ENCODE data around the gene ARX. TPM values are rescaled to one million over a fixed set of nuclear protein-coding genes. Genes with fewer than 3 reads are reported as not detected.

Gene ARX
- total RNA-seq, 1 donor from 2014 or later = not detected

DNA sequence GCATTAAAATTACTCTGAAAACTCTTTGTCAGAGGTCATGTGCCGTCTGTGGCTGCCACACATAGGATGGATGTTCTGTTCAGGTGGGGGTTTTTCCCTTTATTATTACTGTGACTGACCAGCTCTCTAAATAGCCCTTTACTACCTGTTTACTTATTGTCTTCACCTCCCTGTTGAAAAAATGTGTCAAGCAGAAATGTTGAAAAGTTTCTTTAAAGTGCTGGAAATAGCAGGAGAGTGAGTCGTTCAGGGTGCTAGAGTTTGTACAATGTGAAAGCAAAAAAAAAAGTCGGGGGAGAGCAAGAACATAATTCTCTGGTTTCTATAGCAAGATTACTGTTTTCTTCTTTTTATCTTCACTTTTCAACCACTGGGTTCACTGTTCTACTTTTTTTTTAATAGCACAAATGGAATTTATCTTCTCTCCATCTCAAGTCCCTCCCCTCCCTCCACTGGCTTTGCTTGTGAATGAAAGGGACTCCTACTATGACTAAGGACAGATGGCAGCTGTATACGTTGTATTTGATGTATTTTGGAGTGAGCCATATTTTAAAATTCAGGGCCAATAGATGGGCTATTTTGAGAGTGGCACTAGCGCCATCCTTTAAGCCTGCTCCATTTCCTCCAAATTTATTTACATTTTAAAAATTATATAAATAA is 33.3 kb downstream of the ARX start:
- Mint-ChIP-seq H3K27me3 (ENCODE audit: low read depth) (no peaks in the 10 kb centered on the region), H3K36me3 (ENCODE audit: low read depth) (peaks cover 4% of the 10 kb centered on the region), H3K27ac (no peak overlapping the region), H3K9me3 (no peaks in the 10 kb centered on the region), H3K4me1 (ENCODE audit: low read depth) (peaks cover 2% of the 10 kb centered on the region), H3K4me3 (ENCODE audit: low read depth) (no peak overlapping the region)
- intact Hi-C loops (cut with micrococcal nuclease) = no loop called here
- no peak for DNase-seq (ENCODE audit: low spot score)

DNA sequence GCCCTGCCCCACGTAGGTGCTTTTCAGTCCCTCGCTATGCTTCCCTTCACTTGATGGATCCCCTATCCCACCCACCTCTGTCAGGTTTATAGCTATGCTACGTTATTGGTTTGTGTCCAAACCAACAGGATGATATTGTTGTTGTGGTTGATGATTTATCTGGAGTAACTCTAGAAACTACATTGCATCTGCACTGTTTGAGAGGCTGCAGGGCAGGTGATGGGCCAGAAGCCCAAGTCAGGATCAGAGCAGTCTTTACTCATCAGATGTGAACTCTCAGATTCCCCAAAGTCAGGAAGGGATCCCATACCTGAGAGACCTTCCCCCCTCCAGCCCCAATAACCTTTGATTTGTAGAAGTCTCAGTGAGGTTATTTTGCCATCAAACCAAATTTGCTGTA is 34.7 kb downstream of the ARX start:
- H3K4me3 Mint-ChIP-seq (ENCODE audit: low read depth) = no peak overlapping the region
- no peak overlapping the region for H3K27ac Mint-ChIP-seq
- intact Hi-C loops (cut with micrococcal nuclease) = no loop called here
- H3K4me1 Mint-ChIP-seq (ENCODE audit: low read depth) = peaks cover 2% of the 10 kb centered on the region
- DNase-seq (ENCODE audit: low spot score) = no peak
- no peaks in the 10 kb centered on the region for H3K27me3 Mint-ChIP-seq (ENCODE audit: low read depth)
- no peaks in the 10 kb centered on the region for H3K36me3 Mint-ChIP-seq (ENCODE audit: low read depth)
- no peaks in the 10 kb centered on the region for H3K9me3 Mint-ChIP-seq

DNA sequence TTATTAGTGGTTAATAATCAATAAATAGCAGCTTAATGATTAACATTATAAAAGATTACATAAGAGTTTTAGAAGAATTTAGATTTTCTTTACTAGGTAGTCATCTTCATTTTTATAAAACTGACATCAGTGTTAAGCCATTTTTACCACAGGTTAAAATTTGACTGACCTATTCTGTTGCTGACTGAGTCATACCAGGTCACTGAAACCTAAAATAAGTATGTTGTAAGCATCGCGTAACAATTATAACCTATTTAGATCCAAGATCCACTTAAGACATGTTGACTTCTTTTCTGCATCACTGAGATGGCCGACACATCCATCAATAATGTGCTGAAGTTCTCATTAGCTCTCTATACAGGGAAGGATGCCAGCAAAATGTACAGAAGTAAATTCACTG is 36.7 kb downstream of the ARX start:
- intact Hi-C loops (cut with micrococcal nuclease) = no loop called here
- H3K9me3 Mint-ChIP-seq = no peaks in the 10 kb centered on the region
- no peak for DNase-seq (ENCODE audit: low spot score)
- H3K36me3 Mint-ChIP-seq (ENCODE audit: low read depth) = no peaks in the 10 kb centered on the region
- H3K4me1 Mint-ChIP-seq (ENCODE audit: low read depth) = peaks cover 2% of the 10 kb centered on the region
- H3K27me3 Mint-ChIP-seq (ENCODE audit: low read depth) = no peaks in the 10 kb centered on the region
- no peak overlapping the region for H3K4me3 Mint-ChIP-seq (ENCODE audit: low read depth)
- H3K27ac Mint-ChIP-seq = no peak overlapping the region

DNA sequence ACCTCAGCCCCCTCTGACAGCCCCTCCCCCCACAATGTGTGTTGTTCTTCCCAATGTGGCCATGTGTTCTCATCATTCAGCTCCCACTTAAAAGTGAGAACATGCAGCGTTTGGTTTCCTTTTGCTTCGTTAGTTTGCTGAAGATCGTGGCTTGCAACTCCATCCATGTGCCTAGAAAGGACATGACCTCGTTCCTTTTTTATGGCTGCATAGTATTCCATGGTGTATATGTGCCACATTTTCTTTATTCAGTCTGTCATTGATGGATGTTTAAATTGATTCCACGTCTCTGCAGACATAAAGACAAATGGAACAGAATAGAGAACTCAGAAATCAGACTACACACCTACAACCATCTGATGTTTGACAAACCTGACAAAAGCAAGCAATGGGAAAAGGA is 46.0 kb downstream of the ARX start:
- H3K4me1 Mint-ChIP-seq (ENCODE audit: low read depth) = no peaks in the 10 kb centered on the region
- no peak overlapping the region for H3K4me3 Mint-ChIP-seq (ENCODE audit: low read depth)
- no peak overlapping the region for H3K27ac Mint-ChIP-seq
- no peak for DNase-seq (ENCODE audit: low spot score)
- no peaks in the 10 kb centered on the region for H3K27me3 Mint-ChIP-seq (ENCODE audit: low read depth)
- H3K36me3 Mint-ChIP-seq (ENCODE audit: low read depth) = peaks cover 14% of the 10 kb centered on the region
- no peaks in the 10 kb centered on the region for H3K9me3 Mint-ChIP-seq
- intact Hi-C loops (cut with micrococcal nuclease) = no loop called here

DNA sequence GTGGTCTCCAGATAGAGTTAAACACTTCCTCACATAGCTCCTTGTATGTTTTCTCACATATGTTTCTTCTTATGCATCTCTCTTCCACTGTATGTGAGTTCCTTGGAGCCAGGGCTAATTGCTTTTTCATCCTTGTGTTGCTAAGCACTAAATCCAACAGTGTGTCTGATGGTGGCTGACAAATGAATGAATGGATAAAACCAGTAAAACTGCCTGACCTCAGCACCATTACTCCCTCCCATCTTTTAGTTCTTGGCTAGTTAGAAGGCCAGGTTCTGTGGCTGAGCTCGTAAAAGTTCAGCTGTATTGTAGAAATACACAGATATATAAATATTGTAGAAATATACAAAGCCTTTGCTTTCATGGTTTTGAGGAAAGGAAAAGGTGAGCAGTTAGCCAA is 50.4 kb downstream of the ARX start:
- H3K27ac Mint-ChIP-seq = no peak overlapping the region
- H3K4me3 Mint-ChIP-seq (ENCODE audit: low read depth) = no peak overlapping the region
- no peaks in the 10 kb centered on the region for H3K4me1 Mint-ChIP-seq (ENCODE audit: low read depth)
- peaks cover 10% of the 10 kb centered on the region for H3K36me3 Mint-ChIP-seq (ENCODE audit: low read depth)
- DNase-seq (ENCODE audit: low spot score) = no peak
- H3K27me3 Mint-ChIP-seq (ENCODE audit: low read depth) = no peaks in the 10 kb centered on the region
- intact Hi-C loops (cut with micrococcal nuclease) = no loop called here
- no peaks in the 10 kb centered on the region for H3K9me3 Mint-ChIP-seq

DNA sequence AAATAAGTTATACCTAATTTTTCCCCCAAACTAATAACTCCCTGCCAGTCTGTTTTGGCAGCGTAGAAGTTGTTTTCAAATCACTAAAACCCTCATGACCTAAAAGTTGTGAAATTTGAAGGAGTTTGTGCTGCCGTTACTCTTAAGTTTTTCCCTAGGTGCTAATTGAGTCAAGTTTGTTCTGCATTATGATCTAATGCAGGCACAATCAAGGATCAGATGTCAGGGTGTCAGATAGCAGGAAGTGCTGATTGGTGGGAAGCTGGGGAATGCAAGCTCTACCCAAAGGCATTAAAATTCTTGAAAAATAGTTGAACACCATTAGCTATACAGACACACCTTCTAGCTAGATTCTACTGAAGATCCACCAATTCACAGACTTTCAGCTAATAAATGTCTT is 51.9 kb downstream of the ARX start:
- intact Hi-C loops (cut with micrococcal nuclease) = no loop called here
- H3K27me3 Mint-ChIP-seq (ENCODE audit: low read depth) = no peaks in the 10 kb centered on the region
- no peaks in the 10 kb centered on the region for H3K9me3 Mint-ChIP-seq
- peaks cover 3% of the 10 kb centered on the region for H3K36me3 Mint-ChIP-seq (ENCODE audit: low read depth)
- H3K4me1 Mint-ChIP-seq (ENCODE audit: low read depth) = no peaks in the 10 kb centered on the region
- no peak overlapping the region for H3K27ac Mint-ChIP-seq
- no peak overlapping the region for H3K4me3 Mint-ChIP-seq (ENCODE audit: low read depth)
- DNase-seq (ENCODE audit: low spot score) = no peak

DNA sequence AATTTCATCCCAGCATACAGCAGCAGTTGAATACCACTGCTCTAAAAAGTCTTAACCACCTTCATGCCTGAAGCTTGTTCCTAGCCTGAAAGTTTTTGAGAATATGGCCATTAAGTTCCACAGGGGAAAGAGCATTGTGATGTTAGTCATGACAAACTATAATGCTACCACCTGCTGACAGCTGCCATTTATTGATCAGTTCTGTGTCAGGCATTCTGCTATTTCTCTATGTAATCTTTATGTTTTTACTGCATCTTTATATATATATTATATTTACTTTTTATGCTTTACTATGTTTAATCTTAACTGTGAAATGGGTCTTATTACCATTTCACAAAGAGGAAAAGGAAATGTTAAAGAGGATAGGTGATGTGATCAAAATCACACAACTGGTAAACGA is 54.0 kb downstream of the ARX start:
- peaks cover 3% of the 10 kb centered on the region for H3K36me3 Mint-ChIP-seq (ENCODE audit: low read depth)
- no peaks in the 10 kb centered on the region for H3K9me3 Mint-ChIP-seq
- DNase-seq (ENCODE audit: low spot score) = no peak
- no peak overlapping the region for H3K27ac Mint-ChIP-seq
- H3K4me3 Mint-ChIP-seq (ENCODE audit: low read depth) = no peak overlapping the region
- no peaks in the 10 kb centered on the region for H3K27me3 Mint-ChIP-seq (ENCODE audit: low read depth)
- H3K4me1 Mint-ChIP-seq (ENCODE audit: low read depth) = no peaks in the 10 kb centered on the region
- intact Hi-C loops (cut with micrococcal nuclease) = no loop called here

DNA sequence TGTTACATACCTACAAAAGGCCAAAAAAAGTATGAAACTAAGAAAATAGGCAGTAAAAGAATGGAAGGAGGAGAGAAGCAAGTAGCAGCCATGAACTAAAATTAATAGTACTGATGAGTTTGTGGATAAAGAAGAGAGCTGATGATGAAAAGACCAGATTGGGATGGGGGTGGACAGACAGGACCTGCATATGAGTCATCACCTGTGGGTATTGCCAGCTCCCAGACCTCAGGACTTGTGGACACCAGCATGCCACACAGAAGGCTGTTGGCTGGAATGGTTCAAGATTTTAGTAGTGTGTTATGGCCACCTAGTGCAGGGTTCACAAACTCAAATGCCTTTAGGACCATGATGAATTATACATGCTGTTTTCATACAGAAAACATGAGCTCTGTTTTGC is 58.9 kb downstream of the ARX start:
- H3K27me3 Mint-ChIP-seq (ENCODE audit: low read depth) = no peaks in the 10 kb centered on the region
- intact Hi-C loops (cut with micrococcal nuclease) = no loop called here
- H3K9me3 Mint-ChIP-seq = no peaks in the 10 kb centered on the region
- H3K4me1 Mint-ChIP-seq (ENCODE audit: low read depth) = peaks cover 4% of the 10 kb centered on the region
- no peak overlapping the region for H3K27ac Mint-ChIP-seq
- no peaks in the 10 kb centered on the region for H3K36me3 Mint-ChIP-seq (ENCODE audit: low read depth)
- no peak for DNase-seq (ENCODE audit: low spot score)
- H3K4me3 Mint-ChIP-seq (ENCODE audit: low read depth) = no peak overlapping the region

DNA sequence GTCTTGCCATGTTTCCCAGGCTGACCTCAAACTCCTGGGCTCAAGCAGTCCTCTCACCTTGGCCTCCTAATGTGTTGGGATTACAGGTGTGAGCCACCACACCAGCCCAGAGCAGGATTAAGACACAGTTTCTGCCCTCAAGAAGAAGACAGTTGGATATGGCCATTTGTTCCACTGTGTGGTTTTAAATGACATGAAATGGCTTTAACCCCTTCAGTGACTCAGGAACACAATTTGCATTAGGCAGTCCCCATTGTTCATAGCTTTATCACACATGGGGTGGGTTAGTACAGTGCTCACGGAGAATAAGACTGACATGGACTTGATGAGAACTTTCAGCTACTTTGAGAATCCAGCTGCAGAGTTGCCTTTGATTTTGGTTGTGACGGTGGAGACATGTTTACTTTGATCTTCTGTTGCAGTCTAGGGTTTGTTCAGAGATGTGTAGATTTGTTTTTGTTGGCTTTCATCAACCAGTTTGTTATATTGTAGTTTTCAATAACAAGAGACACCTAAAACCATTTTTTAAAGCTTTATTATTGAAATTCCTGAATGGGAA is 60.3 kb downstream of the ARX start:
- Mint-ChIP-seq H3K4me3 (ENCODE audit: low read depth) (no peak overlapping the region), H3K4me1 (ENCODE audit: low read depth) (peaks cover 4% of the 10 kb centered on the region), H3K27me3 (ENCODE audit: low read depth) (no peaks in the 10 kb centered on the region), H3K27ac (no peak overlapping the region), H3K36me3 (ENCODE audit: low read depth) (no peaks in the 10 kb centered on the region), H3K9me3 (no peaks in the 10 kb centered on the region)
- intact Hi-C loops (cut with micrococcal nuclease) = no loop called here
- no peak for DNase-seq (ENCODE audit: low spot score)

DNA sequence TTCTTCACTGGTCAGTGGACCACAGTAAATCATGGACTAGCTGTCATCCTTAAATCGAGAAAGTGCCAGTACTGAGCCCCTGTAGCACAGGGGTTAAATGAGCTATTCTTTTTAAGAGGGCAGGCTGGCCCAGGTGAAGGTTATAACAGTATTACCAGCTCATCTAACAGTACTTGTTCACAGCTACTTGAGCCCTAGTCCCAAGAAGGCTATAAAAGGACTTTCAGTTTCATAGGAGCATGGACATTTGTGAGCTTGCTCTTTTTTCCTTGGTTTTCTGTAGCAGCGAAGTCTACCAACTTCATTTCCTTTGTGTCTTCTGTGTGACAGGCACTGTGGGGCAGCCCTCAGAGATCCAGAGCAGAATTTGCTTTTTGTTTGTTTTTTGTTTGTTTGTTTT is 61.0 kb downstream of the ARX start:
- Mint-ChIP-seq H3K36me3 (ENCODE audit: low read depth) (no peaks in the 10 kb centered on the region), H3K27me3 (ENCODE audit: low read depth) (no peaks in the 10 kb centered on the region), H3K9me3 (no peaks in the 10 kb centered on the region), H3K27ac (no peak overlapping the region), H3K4me1 (ENCODE audit: low read depth) (peaks cover 4% of the 10 kb centered on the region), H3K4me3 (ENCODE audit: low read depth) (no peak overlapping the region)
- DNase-seq (ENCODE audit: low spot score) = no peak
- intact Hi-C loops (cut with micrococcal nuclease) = no loop called here

Measured in activated T-helper 2 cell treated with anti-CD3 and anti-CD28 coated beads, Interferon-gamma antibody, Interleukin-2, Interleukin-4, amounts not matched to agents 10 μg/mL and 5 μg/mL and 100 μg/mL, durations not matched to agents 14 hours and 24 hours and 36 hours (primary cell).